SJSA1 (cell line): ENCODE data around the gene INSYN1. TPM values are rescaled to one million over a fixed set of nuclear protein-coding genes. Genes with fewer than 3 reads are reported as not detected.
"Not testable (repeated sequence)": the region's sequence is repeated elsewhere in the genome, so short reads cannot be mapped to it uniquely, and the experiment has no call there.

Source experiments
- DNase-seq, 2 experiments: peaks; one replicate each; pipeline ENCODE4 v3.0.0-alpha.2; 2015 to 2020; ENCODE audit warnings: low spot score in 2 of 2, low read depth in 1 of 2
- H3K27ac ChIP-seq: fragments of 250-450 bp; sonication (Bioruptor Pico); 2 replicates; pipeline ENCODE4 v1.5.1; 2020; ENCODE audit warnings: mild to moderate bottlenecking, moderate library complexity
- H3K27me3 ChIP-seq: fragments of 250-450 bp; sonication (Bioruptor Pico); replicated peaks from 2 replicates; pipeline ENCODE4 v1.5.1; 2020; ENCODE audit warnings: mild to moderate bottlenecking, moderate library complexity
- H3K36me3 ChIP-seq: fragments of 250-450 bp; sonication (Bioruptor Pico); 2 replicates; pipeline ENCODE4 v1.5.1; 2020; ENCODE audit warnings: mild to moderate bottlenecking
- H3K4me1 ChIP-seq: fragments of 250-450 bp; sonication (Bioruptor Pico); replicated peaks from 2 replicates; pipeline ENCODE4 v1.6.1; 2021; ENCODE audit warnings: mild to moderate bottlenecking
- H3K4me3 ChIP-seq: fragments of 250-450 bp; sonication (Bioruptor Pico); 2 replicates; pipeline ENCODE4 v1.5.1; 2020; ENCODE audit warnings: mild to moderate bottlenecking
- H3K9me3 ChIP-seq: fragments of 250-450 bp; sonication (Bioruptor Pico); replicated peaks from 2 replicates; pipeline ENCODE4 v1.5.1; 2020; ENCODE audit warnings: mild to moderate bottlenecking
- total RNA-seq: library from RNA; depleted of rRNA; stranded (reverse); fragments of >200 nt; shearing (Covaris generic); gene quantifications from 2 replicates; pipeline ENCODE4 v1.2.3, GENCODE V29; 2014

Gene INSYN1
- total RNA-seq, 1 experiment from 2014 or later = not detected

DNA sequence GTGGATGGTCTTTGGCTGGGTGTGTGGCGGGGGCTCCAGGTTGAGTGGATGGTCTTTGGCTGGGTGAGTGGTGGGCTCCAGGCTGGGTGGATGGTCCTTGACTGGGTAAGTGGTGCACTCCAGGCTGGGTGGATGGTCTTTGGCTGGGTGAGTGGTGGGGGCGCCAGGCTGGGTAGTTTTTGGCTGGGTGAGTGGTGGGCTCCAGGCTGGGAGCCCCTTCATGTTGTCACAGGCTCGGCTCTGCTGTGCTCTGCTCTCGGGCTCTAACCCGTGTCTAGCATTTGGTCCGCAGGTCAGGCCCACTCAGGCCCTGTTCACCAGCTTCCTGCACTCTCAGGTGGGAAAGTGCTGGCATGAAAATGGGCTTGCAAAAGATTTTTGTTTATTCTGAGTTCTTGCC, 43.9 kb downstream of the INSYN1 start:
- DNase-seq = no peak
- no peaks in the 10 kb centered on the region for H3K4me1 ChIP-seq
- no peak overlapping the region for H3K27ac ChIP-seq
- peaks cover 94% of the 10 kb centered on the region for H3K36me3 ChIP-seq
- no peaks in the 10 kb centered on the region for H3K27me3 ChIP-seq
- no peaks in the 10 kb centered on the region for H3K9me3 ChIP-seq
- H3K4me3 ChIP-seq = no peak overlapping the region

DNA sequence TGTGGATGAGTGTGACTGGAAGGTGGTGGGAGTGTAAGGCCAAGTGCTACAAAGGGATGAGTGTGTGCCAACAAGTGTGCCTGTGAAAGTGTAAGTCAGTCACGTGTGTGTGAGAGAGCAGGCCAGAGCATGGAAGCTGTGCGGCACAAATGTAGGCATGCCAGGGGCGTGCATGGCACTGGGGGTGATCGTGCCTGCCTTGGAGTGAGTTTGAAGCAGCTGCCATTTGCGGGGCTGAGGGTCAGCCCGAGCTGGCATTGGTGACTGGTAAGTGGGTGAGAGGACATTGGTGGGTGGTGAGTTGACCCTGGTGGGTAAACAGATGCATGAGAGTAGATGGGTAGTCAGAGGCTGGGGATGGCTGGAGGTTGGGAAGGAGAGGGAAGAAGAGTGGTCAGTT, 44.5 kb downstream of the INSYN1 start:
- no peaks in the 10 kb centered on the region for H3K9me3 ChIP-seq
- H3K4me1 ChIP-seq = no peaks in the 10 kb centered on the region
- H3K27me3 ChIP-seq = no peaks in the 10 kb centered on the region
- no peak overlapping the region for H3K27ac ChIP-seq
- peaks cover 90% of the 10 kb centered on the region for H3K36me3 ChIP-seq
- no peak for DNase-seq
- no peak overlapping the region for H3K4me3 ChIP-seq

DNA sequence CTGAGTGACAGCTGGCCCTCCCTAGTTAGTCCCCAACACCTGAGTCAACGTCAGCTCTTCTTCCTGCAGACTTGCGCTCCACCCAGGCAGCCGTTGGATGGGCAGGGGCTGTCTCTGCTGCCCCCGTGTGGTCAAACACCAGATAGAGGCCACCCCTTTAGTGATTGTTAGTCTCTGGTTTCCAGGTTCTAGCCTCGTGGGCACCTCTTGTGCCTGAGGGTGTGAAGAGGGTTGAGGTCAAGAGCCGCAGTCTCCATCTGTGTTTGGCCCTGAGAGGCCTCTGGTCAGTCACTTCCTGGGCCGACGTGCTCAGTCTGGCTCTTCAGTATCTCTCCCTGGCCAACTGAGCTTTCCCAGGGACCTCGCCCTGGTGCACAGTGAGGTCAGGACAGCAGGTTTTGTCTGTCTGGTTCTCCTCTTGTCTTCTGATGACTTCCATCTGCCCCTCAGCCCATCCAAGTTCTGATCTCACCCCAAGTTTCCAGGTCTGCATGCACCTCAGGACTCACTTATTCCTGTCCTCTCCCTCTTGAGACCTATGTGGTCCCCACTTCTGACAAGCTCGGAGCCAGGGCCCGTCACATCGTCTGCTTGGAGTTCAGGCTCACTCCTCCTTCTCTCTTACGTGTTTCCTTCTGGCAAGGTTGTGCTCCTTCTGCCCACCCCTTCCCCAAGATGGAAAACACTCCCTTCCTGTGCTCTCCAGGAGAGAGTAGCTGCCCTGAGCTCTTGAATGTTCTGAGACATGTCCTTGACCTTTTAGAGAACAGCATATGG, 48.1 kb downstream of the INSYN1 start:
- peak; percentile 36 to 69 for DNase-seq
- Histone ChIP-seq H3K36me3 (peaks cover 66% of the 10 kb centered on the region), H3K27ac (no peak overlapping the region), H3K4me1 (no peaks in the 10 kb centered on the region), H3K27me3 (no peaks in the 10 kb centered on the region), H3K4me3 (no peak overlapping the region), H3K9me3 (no peaks in the 10 kb centered on the region)

DNA sequence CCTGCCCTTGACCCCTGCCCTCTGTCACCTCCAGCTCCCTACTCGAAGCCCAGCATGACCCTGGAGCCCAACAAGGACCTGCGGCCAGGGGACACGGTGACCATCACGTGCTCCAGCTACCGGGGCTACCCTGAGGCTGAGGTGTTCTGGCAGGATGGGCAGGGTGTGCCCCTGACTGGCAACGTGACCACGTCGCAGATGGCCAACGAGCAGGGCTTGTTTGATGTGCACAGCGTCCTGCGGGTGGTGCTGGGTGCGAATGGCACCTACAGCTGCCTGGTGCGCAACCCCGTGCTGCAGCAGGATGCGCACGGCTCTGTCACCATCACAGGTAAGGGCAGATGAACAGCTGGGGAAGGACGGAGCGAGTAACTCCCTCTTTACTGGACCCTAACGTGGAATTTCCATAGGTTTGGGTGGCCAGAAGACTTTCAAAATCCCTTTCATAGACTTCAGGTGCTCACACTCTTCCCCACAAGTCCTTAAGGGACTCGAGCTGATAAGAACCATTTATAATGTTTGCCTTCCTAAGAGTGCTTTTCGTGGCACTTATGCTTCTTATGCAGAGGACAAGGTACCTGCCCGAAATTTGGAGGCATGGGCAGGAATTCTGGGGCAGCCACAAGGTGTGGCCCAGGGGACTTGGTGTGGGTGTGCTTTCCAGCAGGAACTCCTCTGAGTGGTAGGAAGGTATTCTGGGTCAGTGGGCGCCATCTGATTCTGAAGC, 48.8 kb downstream of the INSYN1 start:
- H3K36me3 ChIP-seq = peaks cover 66% of the 10 kb centered on the region
- not testable (repeated sequence) for DNase-seq, H3K4me1 ChIP-seq, H3K4me3 ChIP-seq, H3K27me3 ChIP-seq, H3K27ac ChIP-seq, H3K9me3 ChIP-seq

DNA sequence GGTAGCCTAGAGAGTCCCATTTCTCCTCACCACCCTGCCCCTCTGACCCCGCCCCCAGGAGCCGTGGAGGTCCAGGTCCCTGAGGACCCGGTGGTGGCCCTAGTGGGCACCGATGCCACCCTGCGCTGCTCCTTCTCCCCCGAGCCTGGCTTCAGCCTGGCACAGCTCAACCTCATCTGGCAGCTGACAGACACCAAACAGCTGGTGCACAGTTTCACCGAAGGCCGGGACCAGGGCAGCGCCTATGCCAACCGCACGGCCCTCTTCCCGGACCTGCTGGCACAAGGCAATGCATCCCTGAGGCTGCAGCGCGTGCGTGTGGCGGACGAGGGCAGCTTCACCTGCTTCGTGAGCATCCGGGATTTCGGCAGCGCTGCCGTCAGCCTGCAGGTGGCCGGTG, 49.5 kb downstream of the INSYN1 start:
- not testable (repeated sequence) for H3K4me1 ChIP-seq, H3K4me3 ChIP-seq, DNase-seq, H3K27ac ChIP-seq, H3K27me3 ChIP-seq, H3K9me3 ChIP-seq
- H3K36me3 ChIP-seq = peaks cover 66% of the 10 kb centered on the region

DNA sequence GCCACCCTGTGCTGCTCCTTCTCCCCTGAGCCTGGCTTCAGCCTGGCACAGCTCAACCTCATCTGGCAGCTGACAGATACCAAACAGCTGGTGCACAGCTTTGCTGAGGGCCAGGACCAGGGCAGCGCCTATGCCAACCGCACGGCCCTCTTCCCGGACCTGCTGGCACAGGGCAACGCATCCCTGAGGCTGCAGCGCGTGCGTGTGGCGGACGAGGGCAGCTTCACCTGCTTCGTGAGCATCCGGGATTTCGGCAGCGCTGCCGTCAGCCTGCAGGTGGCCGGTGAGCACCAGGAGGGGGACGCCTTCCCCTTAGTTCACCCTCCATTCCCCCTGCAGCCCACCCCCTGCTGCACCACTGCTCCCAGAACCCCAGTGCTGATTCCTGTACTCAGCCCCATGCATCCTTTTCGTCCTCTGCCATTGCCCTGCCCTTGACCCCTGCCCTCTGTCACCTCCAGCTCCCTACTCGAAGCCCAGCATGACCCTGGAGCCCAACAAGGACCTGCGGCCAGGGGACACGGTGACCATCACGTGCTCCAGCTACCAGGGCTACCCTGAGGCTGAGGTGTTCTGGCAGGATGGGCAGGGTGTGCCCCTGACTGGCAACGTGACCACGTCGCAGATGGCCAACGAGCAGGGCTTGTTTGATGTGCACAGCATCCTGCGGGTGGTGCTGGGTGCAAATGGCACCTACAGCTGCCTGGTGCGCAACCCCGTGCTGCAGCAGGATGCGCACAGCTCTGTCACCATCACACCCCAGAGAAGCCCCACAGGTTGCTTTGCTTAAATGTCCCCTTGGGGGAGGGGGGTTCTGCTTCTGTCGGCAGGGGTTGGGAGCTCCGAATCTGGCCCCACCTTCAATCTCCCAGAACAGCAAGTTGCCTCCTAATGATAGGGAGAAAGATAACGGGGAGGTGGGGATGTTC, 50.6 kb downstream of the INSYN1 start:
- H3K9me3 ChIP-seq, DNase-seq, H3K27ac ChIP-seq, H3K4me3 ChIP-seq, H3K4me1 ChIP-seq, H3K27me3 ChIP-seq: not testable (repeated sequence)
- peaks cover 64% of the 10 kb centered on the region for H3K36me3 ChIP-seq

DNA sequence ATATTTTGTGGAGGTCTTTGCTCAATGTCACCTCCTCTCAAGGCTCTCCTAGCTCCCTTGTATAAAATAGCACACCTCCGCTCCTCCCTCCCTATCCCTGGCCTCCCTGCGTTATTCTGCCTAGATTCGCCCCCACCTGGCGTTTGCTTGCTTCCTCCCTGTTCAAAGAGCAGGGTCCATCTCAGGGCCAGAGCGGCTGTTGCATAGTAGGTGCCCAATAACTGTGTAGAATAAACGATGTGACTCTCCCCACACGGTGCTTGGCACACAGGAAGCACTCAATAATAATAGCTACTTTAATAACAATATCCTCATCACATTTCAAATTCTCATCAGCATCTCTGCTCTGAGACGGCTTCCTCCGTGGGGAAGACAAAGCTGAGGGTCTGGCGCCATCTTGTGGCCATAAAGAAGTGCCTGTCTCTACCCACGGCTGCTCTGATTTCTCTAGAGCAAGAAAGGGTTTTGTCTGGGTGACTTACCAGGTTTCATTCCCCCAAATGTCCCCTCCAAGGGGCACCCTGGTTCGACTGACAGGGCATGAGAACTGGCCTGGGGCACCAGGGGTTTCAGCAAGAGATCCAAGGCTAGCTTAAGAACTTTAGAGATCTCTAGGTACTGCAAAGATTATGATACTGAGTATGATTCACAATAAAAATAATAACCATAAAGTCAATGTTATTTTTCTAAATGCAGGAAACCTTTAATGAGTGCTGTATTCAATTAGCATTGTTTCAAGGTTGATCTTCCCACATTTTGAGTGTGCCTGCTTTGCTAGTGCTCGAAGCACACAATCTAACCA, 52.9 kb downstream of the INSYN1 start:
- DNase-seq = peak; percentile 62 to 71

DNA sequence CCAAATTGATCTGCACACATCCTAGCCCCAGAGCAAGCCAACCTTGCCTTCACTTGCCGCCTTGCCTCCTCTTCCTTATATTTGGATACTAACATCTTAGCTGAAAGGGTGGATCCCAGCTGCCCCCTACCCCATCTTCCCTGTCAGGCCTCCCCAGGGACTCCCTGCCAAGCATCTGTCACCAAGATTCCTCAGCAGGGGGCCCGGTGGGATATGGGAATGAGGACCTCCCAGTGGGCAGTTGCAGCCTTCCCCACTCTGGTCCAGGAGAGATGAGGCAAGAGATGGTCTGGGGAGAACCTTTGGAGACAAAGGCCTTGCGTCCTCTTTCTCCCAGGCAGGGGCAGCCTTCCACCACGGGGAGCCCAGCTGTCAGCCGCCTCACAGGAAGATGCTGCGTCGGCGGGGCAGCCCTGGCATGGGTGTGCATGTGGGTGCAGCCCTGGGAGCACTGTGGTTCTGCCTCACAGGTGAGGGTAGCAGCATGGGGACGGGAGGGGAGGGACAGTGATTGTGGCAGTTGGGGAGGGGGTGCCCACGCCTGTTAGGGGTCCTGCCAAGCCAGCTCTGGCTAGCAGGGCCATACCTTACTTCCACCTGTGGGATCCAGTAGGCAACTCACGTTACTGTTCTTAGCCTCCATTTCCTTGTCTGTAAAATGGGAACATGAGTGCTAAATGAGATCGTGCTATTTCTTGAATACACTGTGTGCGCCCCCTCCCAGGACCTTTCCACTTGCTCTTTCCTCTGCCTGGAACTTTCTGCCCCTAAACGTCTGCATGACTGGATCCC, 53.7 kb downstream of the INSYN1 start:
- DNase-seq = no peak
- no peaks in the 10 kb centered on the region for H3K27me3 ChIP-seq
- no peak overlapping the region for H3K27ac ChIP-seq
- H3K36me3 ChIP-seq = peaks cover 34% of the 10 kb centered on the region
- peaks cover 21% of the 10 kb centered on the region for H3K4me1 ChIP-seq
- H3K9me3 ChIP-seq = no peaks in the 10 kb centered on the region
- H3K4me3 ChIP-seq = no peak overlapping the region

More for the DNA sequence above, 52.9 kb downstream of the INSYN1 start:
- Histone ChIP-seq H3K27me3 (no peaks in the 10 kb centered on the region), H3K27ac (no peak overlapping the region), H3K36me3 (peaks cover 41% of the 10 kb centered on the region), H3K4me1 (peaks cover 21% of the 10 kb centered on the region), H3K4me3 (no peak overlapping the region), H3K9me3 (no peaks in the 10 kb centered on the region)

DNA sequence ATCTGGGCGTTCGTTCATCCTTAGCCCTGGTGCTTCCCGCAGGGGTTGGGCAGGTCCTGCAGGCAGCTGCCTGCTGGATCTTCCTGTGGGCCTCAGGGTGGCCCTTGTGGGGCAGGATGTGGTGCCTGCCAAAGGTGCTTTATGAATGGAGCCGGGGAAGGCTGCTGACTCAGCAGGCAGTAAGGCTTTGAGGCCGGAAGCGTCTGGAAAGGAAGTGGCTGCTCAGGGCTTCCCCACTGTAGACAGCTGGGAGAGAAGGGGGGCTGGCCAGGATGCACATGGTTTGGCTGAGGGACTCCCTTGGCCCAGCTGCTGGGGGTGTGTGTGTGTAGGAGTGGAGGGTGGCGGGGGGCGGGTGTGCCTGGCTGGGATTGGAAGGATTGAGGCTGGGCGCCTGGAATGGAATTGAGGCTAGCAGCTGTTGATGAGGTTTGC, 56.1 kb downstream of the INSYN1 start:
- Histone ChIP-seq H3K4me3 (no peak overlapping the region), H3K27me3 (no peaks in the 10 kb centered on the region), H3K27ac (0 out of 2 replicates have a peak overlapping the region, but pooled peaks have one; percentile 19), H3K4me1 (peaks cover 25% of the 10 kb centered on the region), H3K9me3 (no peaks in the 10 kb centered on the region), H3K36me3 (peaks cover 37% of the 10 kb centered on the region)
- DNase-seq = peak; percentile 75 to 90

DNA sequence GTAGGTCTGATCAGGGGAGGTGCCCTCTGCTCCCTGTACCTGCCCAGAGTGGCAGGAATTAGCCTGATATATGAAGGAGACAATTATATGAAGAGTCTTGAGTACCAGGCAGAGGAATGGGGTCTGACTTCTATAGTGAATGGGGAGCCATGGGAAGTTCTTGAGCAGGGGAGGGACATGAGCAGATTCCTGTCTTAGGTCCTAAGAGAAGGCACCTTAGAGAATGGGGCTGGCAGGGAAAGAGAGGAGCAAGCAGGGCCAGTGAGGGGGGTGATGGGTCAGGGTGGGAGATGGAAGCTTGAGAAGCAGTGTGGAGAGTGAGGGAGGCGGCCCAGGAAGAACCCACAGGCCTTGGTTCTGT, 56.5 kb downstream of the INSYN1 start:
- Histone ChIP-seq H3K4me3 (no peak overlapping the region), H3K27me3 (no peaks in the 10 kb centered on the region), H3K4me1 (peaks cover 27% of the 10 kb centered on the region), H3K9me3 (no peaks in the 10 kb centered on the region), H3K36me3 (peaks cover 34% of the 10 kb centered on the region), H3K27ac (peak overlapping the region; percentile 19; the same call in 1 of the 2 replicates)
- DNase-seq = no peak

DNA sequence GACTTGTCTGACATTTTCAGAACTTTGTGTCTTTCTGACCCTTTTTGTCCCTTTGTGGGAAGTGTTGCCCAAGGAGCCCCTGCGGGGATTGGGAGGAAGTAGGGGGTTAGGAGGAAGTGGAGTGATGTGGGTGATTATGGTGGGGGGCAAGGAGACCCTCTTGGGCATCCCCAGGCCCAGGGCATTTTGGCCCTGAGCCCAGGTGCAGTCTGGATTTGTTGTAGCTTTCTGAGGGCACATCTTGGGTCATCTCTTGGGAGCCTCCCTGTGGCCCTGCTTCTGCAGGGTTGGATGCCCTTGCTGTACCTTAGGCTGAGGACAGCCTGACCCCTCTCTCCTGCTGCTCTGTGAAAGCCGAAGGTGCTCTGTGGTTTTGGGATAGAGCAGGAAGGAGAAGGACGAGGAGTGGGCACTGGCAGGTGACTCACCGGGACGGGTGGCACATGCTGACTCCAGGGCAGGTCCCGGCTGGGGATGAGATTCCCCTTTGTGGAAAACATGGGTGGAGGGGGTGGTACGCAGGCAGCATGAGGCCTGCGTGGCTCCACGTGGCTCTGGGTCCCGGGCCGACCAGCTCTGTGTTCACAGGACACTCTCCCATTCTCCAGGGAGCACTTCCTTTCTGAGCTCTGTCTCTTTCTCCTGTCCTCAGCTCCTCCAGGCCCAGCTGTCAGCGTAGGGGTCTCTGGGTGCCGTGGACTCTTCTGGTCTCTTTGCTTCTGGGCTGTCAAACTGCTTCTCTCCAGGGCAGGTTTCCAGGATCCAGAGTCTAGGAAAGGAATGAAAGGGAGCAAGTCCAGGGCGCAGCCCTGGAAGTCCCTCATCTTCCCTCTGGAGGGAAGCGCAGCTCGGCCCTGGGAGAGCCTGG, 57.1 kb downstream of the INSYN1 start:
- DNase-seq = no peak
- Histone ChIP-seq H3K9me3 (no peaks in the 10 kb centered on the region), H3K4me1 (peaks cover 33% of the 10 kb centered on the region), H3K36me3 (peaks cover 37% of the 10 kb centered on the region), H3K4me3 (no peak overlapping the region), H3K27me3 (no peaks in the 10 kb centered on the region), H3K27ac (peak overlapping the region; percentile 19; the same call in 1 of the 2 replicates)

DNA sequence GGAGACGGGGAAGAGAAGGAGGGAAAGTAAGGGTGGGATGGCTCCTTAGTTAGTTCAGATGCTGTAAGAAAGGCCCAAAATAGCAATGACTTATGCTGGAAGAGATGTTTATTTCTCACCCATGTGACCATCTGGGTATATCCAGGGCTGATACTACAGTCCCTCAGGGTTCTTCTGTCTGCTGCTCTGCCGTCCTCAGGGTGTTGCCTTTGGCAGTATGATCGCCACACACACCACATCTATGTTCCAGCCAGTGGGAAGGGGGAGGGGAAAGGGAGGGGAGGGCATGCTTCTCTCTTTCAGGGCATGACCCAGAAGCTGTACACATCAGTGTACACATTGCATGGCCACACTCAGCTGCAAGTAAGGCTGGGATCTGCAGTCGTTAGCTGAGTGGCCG, 58.7 kb downstream of the INSYN1 start:
- no peak overlapping the region for H3K27ac ChIP-seq

More for the DNA sequence above, 58.7 kb downstream of the INSYN1 start:
- Histone ChIP-seq H3K36me3 (peaks cover 35% of the 10 kb centered on the region), H3K27me3 (no peaks in the 10 kb centered on the region), H3K4me1 (peaks cover 42% of the 10 kb centered on the region), H3K9me3 (no peaks in the 10 kb centered on the region), H3K4me3 (no peak overlapping the region)
- DNase-seq = no peak
